HG03565 (cell line): ENCODE data around the gene MFAP3L.
"Not testable (repeated sequence)": the region's sequence is repeated elsewhere in the genome, so short reads cannot be mapped to it uniquely, and the experiment has no call there.

Experiments used
- ATAC-seq: cut with Tn5 transposase; IDR thresholded peaks from one replicate; pipeline ENCODE4 v1.9.1; 2021; ENCODE audit warnings: mild to moderate bottlenecking, moderate library complexity; ENCODE audit not compliant: unreplicated experiment

MFAP3L gene

GRCh38 chr4:170026253-170027021, at the start of gene MFAP3L:
Gene MFAP3L (minus strand): TSS chr4:170026395. CDS start chr4:170005877, 20,518 bp downstream.
- peak; percentile 82 for ATAC-seq

GRCh38 chr4:170071196-170071595, 45.0 kb upstream of the MFAP3L start:
- no peak for ATAC-seq

- no peak for ATAC-seq
Measured at GRCh38 chr4:170068438-170069128, 42.4 kb upstream of the MFAP3L start.

- ATAC-seq: no peak
Measured at GRCh38 chr4:170059421-170059820, 33.2 kb upstream of the MFAP3L start.

- no peak for ATAC-seq
Measured at GRCh38 chr4:170058826-170059225, 32.6 kb upstream of the MFAP3L start.

GRCh38 chr4:170057866-170058265, 31.7 kb upstream of the MFAP3L start:
- ATAC-seq: no peak

GRCh38 chr4:170052919-170053318, 26.7 kb upstream of the MFAP3L start:
- no peak for ATAC-seq

- no peak for ATAC-seq
Measured at GRCh38 chr4:170051402-170051801, 25.2 kb upstream of the MFAP3L start.

- no peak for ATAC-seq
Measured at GRCh38 chr4:170049766-170050165, 23.6 kb upstream of the MFAP3L start.

- ATAC-seq: no peak
Measured at GRCh38 chr4:170047771-170048354, 21.7 kb upstream of the MFAP3L start.

- ATAC-seq: not testable (repeated sequence)
Measured at GRCh38 chr4:170046156-170046555, 20.0 kb upstream of the MFAP3L start.

GRCh38 chr4:170040031-170040680, 14.0 kb upstream of the MFAP3L start:
- no peak for ATAC-seq

- ATAC-seq: no peak
Measured at GRCh38 chr4:170038769-170039168, 12.6 kb upstream of the MFAP3L start.

GRCh38 chr4:170038232-170038631, 12.0 kb upstream of the MFAP3L start:
- no peak for ATAC-seq

- no peak for ATAC-seq
Measured at GRCh38 chr4:170037481-170037880, 11.3 kb upstream of the MFAP3L start.

- ATAC-seq: no peak
Measured at GRCh38 chr4:170035845-170036244, 9.7 kb upstream of the MFAP3L start.

- no peak for ATAC-seq
Measured at GRCh38 chr4:170035231-170035630, 9.0 kb upstream of the MFAP3L start.

GRCh38 chr4:170033999-170034398, 7.8 kb upstream of the MFAP3L start:
- no peak for ATAC-seq

GRCh38 chr4:170030121-170030520, 3.9 kb upstream of the MFAP3L start:
- no peak for ATAC-seq

GRCh38 chr4:170027181-170027829, 1.1 kb upstream of the MFAP3L start:
- ATAC-seq: peak; percentile 51
